Astrocyte (in vitro differentiated cells and primary cell): ENCODE results near the gene TMEM130.

Experiments used
- CTCF ChIP-seq: IDR thresholded peaks from 2 replicates; pipeline ENCODE4 v1.5.1; 2011; ENCODE audit warnings: low read depth, mild to moderate bottlenecking, inconsistent platforms, low read length, moderate library complexity; ENCODE audit not compliant: insufficient read depth
- EZH2 ChIP-seq: IDR thresholded peaks from 2 replicates; pipeline ENCODE4 v1.6.1; 2012; ENCODE audit warnings: mild to moderate bottlenecking, low read length, inconsistent platforms; ENCODE audit not compliant: insufficient read depth

- TF ChIP-seq CTCF (no peak), EZH2 (no peak)
Observed at GRCh38 chr7:98878365-98879197, 8.8 kb upstream of the TMEM130 start, which contains the start of gene TRRAP.
